Putamen (tissue), 1 donor: ENCODE measurements around the gene HERPUD1.
A peak's percentile ranks its signal among the peaks of the same experiment; 100 is the strongest.
"Not testable (repeated sequence)": the region's sequence is repeated elsewhere in the genome, so short reads cannot be mapped to it uniquely, and the experiment has no call there.

Experiments used
- DNase-seq: peaks from one replicate; pipeline ENCODE4 v3.0.0-alpha.2; 2016; ENCODE audit warnings: low spot score

The HERPUD1 gene

GRCh38 chr16:56934599-56935145 is 2.7 kb downstream of the HERPUD1 start:
- not testable (repeated sequence) for DNase-seq

GRCh38 chr16:56935201-56935600 is 3.3 kb downstream of the HERPUD1 start:
- DNase-seq = no peak

- DNase-seq = no peak
Measured at GRCh38 chr16:56936491-56936890, 4.5 kb downstream of the HERPUD1 start.

- no peak for DNase-seq
Measured at GRCh38 chr16:56936950-56937349, 5.0 kb downstream of the HERPUD1 start.

DNA sequence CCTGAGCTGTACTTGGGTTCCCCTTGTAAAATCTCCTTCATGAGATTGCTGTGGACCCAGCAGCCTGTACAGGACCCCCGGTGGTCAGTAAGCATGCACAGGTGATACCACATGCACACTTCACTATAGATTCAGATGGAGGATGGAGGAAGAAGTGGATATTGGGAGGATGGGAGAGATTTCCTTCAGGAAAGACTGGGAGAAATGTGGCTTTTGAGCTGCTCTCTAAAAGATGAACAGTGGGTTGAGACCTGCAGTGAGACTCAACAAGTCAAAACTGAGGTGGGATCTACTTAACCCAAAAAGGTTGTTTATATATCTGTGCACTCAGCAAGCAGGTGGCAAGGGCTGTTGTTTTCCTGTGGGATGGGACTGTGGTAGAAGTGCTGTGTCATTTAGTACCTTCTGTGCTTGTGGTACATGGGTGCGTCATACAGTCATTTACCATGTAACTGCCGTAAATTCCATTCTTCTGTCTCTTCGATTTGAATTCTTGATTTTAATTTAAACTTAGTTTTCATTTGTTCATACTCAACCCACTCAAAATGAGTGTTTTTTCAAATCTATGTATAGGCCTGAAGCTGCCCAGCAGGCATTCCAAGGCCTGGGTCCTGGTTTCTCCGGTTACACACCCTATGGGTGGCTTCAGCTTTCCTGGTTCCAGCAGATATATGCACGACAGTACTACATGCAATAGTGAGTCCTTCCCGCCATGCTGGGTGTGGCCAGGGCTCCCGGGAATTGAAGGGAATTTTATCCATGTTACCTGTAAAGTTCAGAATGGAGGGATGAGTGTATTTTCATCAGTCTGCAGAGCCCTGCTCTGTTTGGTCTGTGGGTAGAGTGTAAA is 6.9 kb downstream of the HERPUD1 start:
- no peak for DNase-seq

GRCh38 chr16:56939801-56940200 is 7.9 kb downstream of the HERPUD1 start:
- DNase-seq = no peak

- DNase-seq = no peak
Measured at GRCh38 chr16:56941092-56941491, 9.2 kb downstream of the HERPUD1 start.

- DNase-seq = no peak
Measured at GRCh38 chr16:56941856-56942331, 10.0 kb downstream of the HERPUD1 start.

GRCh38 chr16:56943761-56944375 is 11.9 kb downstream of the HERPUD1 start:
- DNase-seq = no peak

DNA sequence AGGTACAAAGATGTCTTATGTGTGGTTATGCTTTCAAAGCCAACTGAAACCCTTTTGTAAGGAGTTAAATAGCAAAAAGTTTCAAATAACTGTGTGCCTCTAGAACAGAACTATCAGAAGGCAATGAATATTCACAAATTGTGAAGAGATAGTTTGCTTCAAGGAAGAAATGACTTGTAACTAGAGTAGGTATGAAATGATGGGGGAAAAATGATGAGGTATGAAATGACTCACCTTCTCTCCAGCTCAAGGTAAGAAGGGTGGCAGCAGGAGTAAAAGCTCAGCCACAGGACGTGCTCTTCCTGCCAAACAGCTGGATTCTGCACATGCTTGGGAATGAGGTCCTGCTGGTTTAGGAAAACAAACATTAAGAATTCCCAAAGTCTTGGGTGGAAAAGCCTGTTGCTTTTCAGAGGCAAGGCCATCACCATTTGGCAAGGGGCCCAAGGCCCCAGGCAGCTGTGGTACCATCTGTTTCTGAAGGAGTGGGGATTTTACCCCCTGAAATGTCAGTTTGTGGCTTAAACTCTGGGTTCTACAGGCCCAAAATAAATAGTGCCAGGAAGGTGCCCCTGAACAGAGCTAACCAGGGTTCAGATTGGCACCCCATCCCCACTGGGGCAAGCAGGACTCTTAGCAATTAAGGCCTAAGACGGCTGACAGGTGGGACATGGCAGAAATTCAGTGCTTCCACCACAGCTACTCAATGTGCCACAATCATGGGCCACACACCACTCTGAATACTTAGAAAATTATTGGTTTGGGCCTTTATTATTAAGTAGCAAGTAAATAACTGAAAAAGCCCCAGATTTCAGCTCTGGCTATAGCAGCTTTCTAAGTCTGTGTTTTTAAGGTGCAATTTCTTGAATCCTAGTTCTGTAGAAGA is 13.3 kb downstream of the HERPUD1 start:
- DNase-seq = no peak

- no peak for DNase-seq
Measured at GRCh38 chr16:56945847-56946527, 14.0 kb downstream of the HERPUD1 start.

DNA sequence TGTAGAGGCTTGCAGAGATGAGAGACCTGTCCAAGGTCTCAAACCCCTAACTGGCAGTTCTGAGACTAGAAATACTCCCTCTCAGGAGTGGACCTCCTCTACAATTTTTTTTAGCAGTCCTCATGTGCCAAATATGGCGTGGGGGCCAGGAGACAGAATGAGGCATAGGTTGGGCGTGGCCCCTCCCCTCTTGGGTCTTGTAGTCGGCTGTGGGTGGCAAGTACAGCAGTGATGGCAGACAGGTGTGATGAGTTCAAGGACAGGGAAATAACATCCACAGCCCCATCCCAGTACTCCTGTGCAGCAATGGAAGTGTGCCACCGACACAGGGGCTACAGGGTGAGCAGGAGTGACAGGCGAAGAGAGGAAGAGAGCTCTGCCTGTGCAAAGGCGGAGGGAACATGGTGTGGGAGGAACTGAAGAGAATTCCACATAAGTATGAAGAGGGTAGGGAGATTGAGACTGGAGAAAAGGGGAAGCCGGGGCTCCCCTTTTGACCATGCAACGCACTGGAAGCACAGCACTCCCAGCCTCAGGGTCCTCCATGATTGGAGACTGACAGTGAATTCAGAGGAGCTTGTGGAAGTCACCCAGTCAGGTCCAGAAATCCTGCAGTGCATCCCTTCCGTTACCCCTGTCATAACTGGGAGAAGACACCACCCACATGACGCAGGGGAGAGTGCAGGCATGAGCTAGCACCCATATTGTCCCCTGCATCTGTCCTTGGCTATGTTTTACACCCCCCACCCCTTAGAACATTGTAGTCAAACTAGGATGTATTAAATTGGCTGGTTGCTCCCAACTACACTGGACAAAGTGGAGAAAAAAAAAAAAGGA is 15.0 kb downstream of the HERPUD1 start:
- DNase-seq = peak; percentile 62

- no peak for DNase-seq
Measured at GRCh38 chr16:56947604-56947995, 15.7 kb downstream of the HERPUD1 start.

DNA sequence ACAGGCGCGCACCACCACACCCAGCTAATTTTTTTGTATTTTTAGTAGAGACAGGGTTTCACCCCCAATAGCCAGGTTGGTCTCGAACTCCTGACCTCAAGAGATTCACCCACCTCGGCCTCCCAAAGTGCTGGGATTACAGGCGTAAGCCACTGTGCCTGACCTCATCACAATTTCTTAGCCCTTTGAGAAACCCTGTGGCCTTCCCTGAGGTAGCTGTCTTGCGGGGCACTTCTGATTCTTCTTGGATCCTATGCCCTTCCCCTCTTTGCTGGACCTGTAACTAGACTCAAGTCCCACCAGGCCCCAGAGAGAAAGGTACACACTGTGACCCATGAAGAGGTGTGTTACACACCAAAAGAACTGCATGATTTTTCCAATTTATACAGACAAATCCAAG is 16.3 kb downstream of the HERPUD1 start:
- no peak for DNase-seq

DNA sequence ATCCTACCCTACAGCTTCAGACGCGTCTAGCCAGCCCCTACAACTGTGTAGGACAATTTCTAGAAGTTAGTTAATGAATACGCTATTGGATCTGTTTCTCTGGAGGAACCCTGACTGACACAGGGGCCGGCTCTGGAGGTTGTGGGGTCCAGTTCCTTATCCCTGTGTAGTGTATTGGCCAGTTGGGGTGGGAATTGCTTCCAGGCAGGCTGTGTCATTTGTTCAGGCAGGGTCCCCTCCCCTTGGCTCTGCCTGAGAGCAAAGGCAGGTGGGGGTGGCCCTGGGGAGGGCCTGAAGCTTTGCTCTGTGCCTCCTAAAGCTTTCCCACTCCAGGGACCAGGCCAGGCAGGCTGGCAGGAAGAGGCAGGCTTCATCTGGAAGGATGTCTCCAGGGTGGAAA is 18.1 kb downstream of the HERPUD1 start:
- no peak for DNase-seq

- no peak for DNase-seq
Measured at GRCh38 chr16:56950455-56950854, 18.5 kb downstream of the HERPUD1 start.

- DNase-seq = no peak
Measured at GRCh38 chr16:56950881-56951771, 19.2 kb downstream of the HERPUD1 start.

DNA sequence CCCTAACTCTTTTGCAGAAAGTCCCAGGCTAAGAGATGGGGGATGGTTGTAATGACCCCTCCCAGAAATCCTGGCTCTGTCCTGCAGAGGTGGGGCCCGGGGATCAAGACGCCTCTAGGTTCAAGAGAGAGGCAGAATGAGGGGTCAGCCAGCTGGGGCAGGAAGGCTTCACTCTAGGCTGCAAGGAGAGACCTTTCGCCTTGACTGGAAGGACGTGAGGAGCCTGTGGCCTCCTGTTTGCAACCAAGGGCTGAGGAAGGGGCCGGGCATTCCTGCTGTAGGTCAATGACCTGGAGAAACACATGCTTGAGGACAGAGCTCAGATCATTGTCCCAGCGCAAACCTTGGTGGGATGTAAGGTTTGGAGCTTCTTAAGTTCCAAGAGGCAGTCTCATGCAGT is 21.1 kb downstream of the HERPUD1 start:
- DNase-seq = no peak

- DNase-seq = no peak
Measured at GRCh38 chr16:56956076-56956475, 24.1 kb downstream of the HERPUD1 start.

DNA sequence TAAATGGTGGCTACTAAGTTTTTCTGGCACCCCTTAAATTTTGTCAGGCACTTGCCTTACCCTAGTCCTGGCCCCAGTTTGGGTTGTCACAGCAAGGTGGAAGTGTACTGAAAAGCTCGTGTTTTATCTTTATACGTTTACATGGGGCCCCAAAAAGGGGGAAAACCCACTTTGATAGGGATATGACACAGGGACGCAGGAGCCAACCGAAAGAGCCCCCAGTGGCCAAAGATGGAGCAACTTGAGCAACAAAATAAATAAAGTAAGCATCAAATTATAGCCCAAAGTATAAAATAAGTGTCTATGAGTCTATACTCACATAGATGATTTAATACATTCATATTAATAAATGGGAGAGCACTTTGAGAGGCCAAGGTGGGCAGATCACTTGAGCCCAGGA is 24.8 kb downstream of the HERPUD1 start:
- DNase-seq = no peak
